Liver (tissue), 9 donors: ENCODE measurements around the gene GIT2. TPM values are rescaled to one million over a fixed set of nuclear protein-coding genes. Genes with fewer than 3 reads are reported as not detected.

Source experiments
- DNase-seq: peaks from one replicate; pipeline ENCODE4 v3.0.0-alpha.2; 2017; ENCODE audit warnings: low spot score
- H3K27ac ChIP-seq, 2 donors: one replicate each; pipeline ENCODE4 v1.7.0; 2013; ENCODE audit warnings: inconsistent platforms in 2 of 2, low read length in 2 of 2, control low read depth in 1 of 2, low read depth in 1 of 2, mild to moderate bottlenecking in 1 of 2
- H3K27me3 ChIP-seq, 4 donors: one replicate each; pipeline versions ENCODE4 v1.6.1 to v1.7.0; 2013; ENCODE audit warnings: low read length in 3 of 4, inconsistent platforms in 1 of 4, mild to moderate bottlenecking in 1 of 4, moderate library complexity in 1 of 4; ENCODE audit not compliant: control insufficient read depth in 4 of 4, insufficient read depth in 4 of 4
- H3K36me3 ChIP-seq, 4 donors: one replicate each; pipeline versions ENCODE4 v1.6.1 to v1.7.0; 2013; ENCODE audit warnings: low read length in 3 of 4, mild to moderate bottlenecking in 3 of 4, low read depth in 1 of 4, moderate library complexity in 1 of 4; ENCODE audit not compliant: control insufficient read depth in 4 of 4, insufficient read depth in 3 of 4
- H3K4me1 ChIP-seq, 4 donors: one replicate each; pipeline versions ENCODE4 v1.6.1 to v1.7.0; 2013; ENCODE audit warnings: low read length in 3 of 4, mild to moderate bottlenecking in 3 of 4, moderate library complexity in 1 of 4; ENCODE audit not compliant: control insufficient read depth in 4 of 4, insufficient read depth in 4 of 4
- H3K4me3 ChIP-seq, 3 donors: one replicate each; pipeline versions ENCODE4 v1.6.1 to v1.7.0; 2013; ENCODE audit warnings: low read length in 3 of 3, control low read depth in 1 of 3, low read depth in 1 of 3, mild to moderate bottlenecking in 1 of 3
- H3K9ac ChIP-seq, 2 donors: one replicate each; pipeline ENCODE4 v1.7.0; 2013; ENCODE audit warnings: low read length in 2 of 2, mild to moderate bottlenecking in 2 of 2, moderate library complexity in 2 of 2, control low read depth in 1 of 2, low read depth in 1 of 2
- H3K9me3 ChIP-seq, 4 donors: one replicate each; pipeline versions ENCODE4 v1.6.1 to v1.7.0; 2013; ENCODE audit warnings: low read length in 3 of 4; ENCODE audit not compliant: control insufficient read depth in 4 of 4
- EGR1 ChIP-seq, 2 donors: IDR thresholded peaks; 2 replicates each; pipeline ENCODE4 v1.6.1; 2016 to 2018; ENCODE audit warnings: antibody characterized with exemption in 2 of 2, low read depth in 2 of 2
- FOXA2 ChIP-seq: IDR thresholded peaks from 2 replicates; pipeline ENCODE4 v1.6.1; 2016; ENCODE audit warnings: antibody characterized with exemption
- GABPA ChIP-seq, 2 donors: IDR thresholded peaks in 1 of 2; conservative IDR thresholded peaks in 1 of 2; 2 replicates each; pipeline ENCODE4 v1.6.1; 2016; ENCODE audit warnings: antibody characterized with exemption in 2 of 2, mild to moderate bottlenecking in 1 of 2, moderate library complexity in 1 of 2
- HNF4G ChIP-seq: IDR thresholded peaks from 2 replicates; pipeline ENCODE4 v1.6.1; 2016; ENCODE audit warnings: antibody characterized with exemption
- JUND ChIP-seq, 2 donors: IDR thresholded peaks; 2 replicates each; pipeline ENCODE4 v1.6.1; 2016; ENCODE audit warnings: antibody characterized with exemption in 2 of 2
- RAD21 ChIP-seq, 2 donors: IDR thresholded peaks; 2 replicates each; pipeline ENCODE4 v1.6.1; 2016; ENCODE audit warnings: antibody characterized with exemption in 2 of 2, mild to moderate bottlenecking in 2 of 2
- RXRA ChIP-seq, 2 donors: IDR thresholded peaks; 2 replicates each; pipeline ENCODE4 v1.6.1; 2017 to 2018; ENCODE audit warnings: antibody characterized with exemption in 2 of 2, mild to moderate bottlenecking in 1 of 2
- TAF1 ChIP-seq: conservative IDR thresholded peaks from 2 replicates; pipeline ENCODE4 v1.6.1; 2016; ENCODE audit warnings: antibody characterized with exemption, mild to moderate bottlenecking
- WGBS: extraction: QIAGEN DNeasy Blood & Tissue Kit; methylation state at CpG from one replicate; pipeline ENCODE4 v1.1.7; 2013; 5-methylcytosine and 5-hydroxymethylcytosine counted together
- polyA plus RNA-seq, 2 donors: library from polyadenylated mRNA; stranded (reverse) in 1 of 2; unstranded in 1 of 2; fragments of 200-250 nt in 1 of 2; fragments of >200 nt in 1 of 2; fragmentation: Nextera tagmentation in 1 of 2; extraction: Ambion mirVana in 1 of 2; gene quantifications; one replicate each; pipeline versions ENCODE4 v1.2.1 to v1.2.3, GENCODE V29; 2013 to 2015
- total RNA-seq, 2 donors: library from RNA; depleted of rRNA; stranded (reverse); fragments of >200 nt; gene quantifications; one replicate each; pipeline ENCODE4 v1.2.3, GENCODE V29; 2014
- TF ChIP-seq, protein P1 (sequence below): fragments of 150-350 bp; IDR thresholded peaks from 2 replicates; pipeline ENCODE4 v1.5.1; 2017; ENCODE audit warnings: improper control_type of control experiment, low read depth, low read length; ENCODE audit not compliant: missing input control
- TF ChIP-seq, protein P2 (sequence below): IDR thresholded peaks from 2 replicates; pipeline ENCODE4 v1.6.1; 2016; ENCODE audit warnings: antibody characterized with exemption, mild to moderate bottlenecking
- TF ChIP-seq, protein P3 (sequence below): IDR thresholded peaks from 2 replicates; pipeline ENCODE4 v1.6.1; 2016; ENCODE audit warnings: antibody characterized with exemption
- donor health status: healthy.
- donor health status: healthy.
- donor health status: healthy.
- donor health status: healthy.
- donor health status: healthy.

Gene GIT2
- total and polyA plus RNA-seq, 4 donors: 6.7 to 30.4 (median 16.7) TPM

DNA sequence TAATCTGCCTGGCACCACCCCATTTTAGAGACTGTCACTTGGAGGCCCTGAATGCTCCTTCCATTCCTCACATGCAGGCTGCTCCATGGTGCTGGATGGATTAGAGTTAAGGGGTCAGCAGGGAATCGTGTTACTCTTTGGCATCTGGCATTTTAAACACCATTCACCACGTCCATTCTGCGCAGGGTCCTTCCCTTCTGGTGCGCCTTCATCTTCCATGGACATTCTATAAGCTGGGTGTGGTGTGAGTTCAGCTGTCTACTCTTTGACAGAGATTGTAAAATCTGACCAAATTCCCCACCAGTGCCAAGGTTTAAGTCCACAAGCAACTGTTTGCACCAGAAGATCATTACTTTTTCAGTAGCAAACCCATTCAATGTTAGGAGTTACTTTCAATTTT is 47.8 kb downstream of the GIT2 start:
- peak; percentile 4 for TF ChIP-seq FOXA2
- TF ChIP-seq, protein P1, sequence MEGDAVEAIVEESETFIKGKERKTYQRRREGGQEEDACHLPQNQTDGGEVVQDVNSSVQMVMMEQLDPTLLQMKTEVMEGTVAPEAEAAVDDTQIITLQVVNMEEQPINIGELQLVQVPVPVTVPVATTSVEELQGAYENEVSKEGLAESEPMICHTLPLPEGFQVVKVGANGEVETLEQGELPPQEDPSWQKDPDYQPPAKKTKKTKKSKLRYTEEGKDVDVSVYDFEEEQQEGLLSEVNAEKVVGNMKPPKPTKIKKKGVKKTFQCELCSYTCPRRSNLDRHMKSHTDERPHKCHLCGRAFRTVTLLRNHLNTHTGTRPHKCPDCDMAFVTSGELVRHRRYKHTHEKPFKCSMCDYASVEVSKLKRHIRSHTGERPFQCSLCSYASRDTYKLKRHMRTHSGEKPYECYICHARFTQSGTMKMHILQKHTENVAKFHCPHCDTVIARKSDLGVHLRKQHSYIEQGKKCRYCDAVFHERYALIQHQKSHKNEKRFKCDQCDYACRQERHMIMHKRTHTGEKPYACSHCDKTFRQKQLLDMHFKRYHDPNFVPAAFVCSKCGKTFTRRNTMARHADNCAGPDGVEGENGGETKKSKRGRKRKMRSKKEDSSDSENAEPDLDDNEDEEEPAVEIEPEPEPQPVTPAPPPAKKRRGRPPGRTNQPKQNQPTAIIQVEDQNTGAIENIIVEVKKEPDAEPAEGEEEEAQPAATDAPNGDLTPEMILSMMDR: no peak
- Histone ChIP-seq H3K9ac (peak overlapping the region in 1 of 2 donors; percentile 49), H3K9me3 (no peaks in the 10 kb centered on the region), H3K36me3 (peaks cover 10 to 24% (median 22%) of the 10 kb centered on the region in 4 donors), H3K27me3 (no peaks in the 10 kb centered on the region), H3K27ac (peak overlapping the region; percentile 74 to 79), H3K4me3 (peak overlapping the region in 1 of 3 donors; percentile 6), H3K4me1 (peaks cover 6 to 70% (median 47%) of the 10 kb centered on the region in 4 donors)
- 57% methylated on average over 4 of the region's 4 CpGs for WGBS
- no peak for DNase-seq

DNA sequence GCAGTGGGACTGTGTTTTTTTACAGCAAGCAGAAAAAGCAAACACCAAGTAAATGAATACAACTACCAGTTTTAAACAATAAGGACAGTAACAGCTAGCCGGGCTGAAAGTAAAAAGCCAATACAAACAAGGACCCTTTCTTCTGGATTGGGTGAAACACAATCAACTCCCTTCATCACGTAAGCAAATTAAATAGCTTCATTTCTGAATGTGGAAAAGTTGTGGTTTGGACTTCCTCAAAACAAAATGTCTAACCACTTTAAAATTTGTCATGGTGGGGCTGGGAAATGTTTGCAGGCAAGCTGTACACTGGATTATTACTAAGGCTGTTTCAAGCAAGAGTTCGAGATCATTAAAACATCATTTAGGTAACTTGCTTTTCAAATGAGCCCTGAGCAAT is 48.6 kb downstream of the GIT2 start:
- Histone ChIP-seq H3K27me3 (no peaks in the 10 kb centered on the region), H3K9me3 (no peaks in the 10 kb centered on the region), H3K9ac (no peak overlapping the region), H3K4me1 (peaks cover 6 to 62% (median 42%) of the 10 kb centered on the region in 4 donors), H3K27ac (peak overlapping the region; percentile 16 to 79), H3K36me3 (peaks cover 10 to 21% (median 18%) of the 10 kb centered on the region in 4 donors), H3K4me3 (no peak overlapping the region)
- TF ChIP-seq EGR1 (IDR thresholded peaks at IDR 0.05; ENCODE audit: low read depth in 2 of 2) (no peak), JUND (IDR thresholded peaks at IDR 0.05) (no peak), RXRA (IDR thresholded peaks at IDR 0.05) (no peak), GABPA (IDR thresholded peaks at IDR 0.05 in 1 of 2, conservative IDR thresholded peaks at IDR 0.05 in 1 of 2) (no peak), HNF4G (no peak), FOXA2 (no peak)
- TF ChIP-seq, protein P2, sequence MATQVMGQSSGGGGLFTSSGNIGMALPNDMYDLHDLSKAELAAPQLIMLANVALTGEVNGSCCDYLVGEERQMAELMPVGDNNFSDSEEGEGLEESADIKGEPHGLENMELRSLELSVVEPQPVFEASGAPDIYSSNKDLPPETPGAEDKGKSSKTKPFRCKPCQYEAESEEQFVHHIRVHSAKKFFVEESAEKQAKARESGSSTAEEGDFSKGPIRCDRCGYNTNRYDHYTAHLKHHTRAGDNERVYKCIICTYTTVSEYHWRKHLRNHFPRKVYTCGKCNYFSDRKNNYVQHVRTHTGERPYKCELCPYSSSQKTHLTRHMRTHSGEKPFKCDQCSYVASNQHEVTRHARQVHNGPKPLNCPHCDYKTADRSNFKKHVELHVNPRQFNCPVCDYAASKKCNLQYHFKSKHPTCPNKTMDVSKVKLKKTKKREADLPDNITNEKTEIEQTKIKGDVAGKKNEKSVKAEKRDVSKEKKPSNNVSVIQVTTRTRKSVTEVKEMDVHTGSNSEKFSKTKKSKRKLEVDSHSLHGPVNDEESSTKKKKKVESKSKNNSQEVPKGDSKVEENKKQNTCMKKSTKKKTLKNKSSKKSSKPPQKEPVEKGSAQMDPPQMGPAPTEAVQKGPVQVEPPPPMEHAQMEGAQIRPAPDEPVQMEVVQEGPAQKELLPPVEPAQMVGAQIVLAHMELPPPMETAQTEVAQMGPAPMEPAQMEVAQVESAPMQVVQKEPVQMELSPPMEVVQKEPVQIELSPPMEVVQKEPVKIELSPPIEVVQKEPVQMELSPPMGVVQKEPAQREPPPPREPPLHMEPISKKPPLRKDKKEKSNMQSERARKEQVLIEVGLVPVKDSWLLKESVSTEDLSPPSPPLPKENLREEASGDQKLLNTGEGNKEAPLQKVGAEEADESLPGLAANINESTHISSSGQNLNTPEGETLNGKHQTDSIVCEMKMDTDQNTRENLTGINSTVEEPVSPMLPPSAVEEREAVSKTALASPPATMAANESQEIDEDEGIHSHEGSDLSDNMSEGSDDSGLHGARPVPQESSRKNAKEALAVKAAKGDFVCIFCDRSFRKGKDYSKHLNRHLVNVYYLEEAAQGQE: no peak
- DNase-seq: no peak
- WGBS: 51% methylated on average over 3 of the region's 3 CpGs

DNA sequence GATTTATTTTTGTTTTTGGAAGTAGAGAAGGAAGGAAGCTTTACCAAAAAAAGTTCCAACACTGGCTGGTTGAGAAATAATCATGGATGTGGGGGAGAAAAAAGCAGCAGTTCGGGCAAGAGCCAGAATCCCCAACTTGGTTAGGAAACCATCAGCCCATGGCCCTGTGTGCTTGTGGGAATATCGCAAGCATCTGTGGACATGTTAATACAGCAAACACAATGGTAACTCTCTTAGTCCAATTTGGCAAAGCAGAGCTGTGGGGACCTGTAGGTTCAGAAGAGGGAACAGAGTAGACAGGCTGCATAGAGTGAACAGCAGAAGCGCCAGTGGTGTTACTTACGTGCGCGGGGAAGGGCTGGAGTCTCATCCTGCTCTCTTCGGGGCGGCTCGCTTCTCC is 49.3 kb downstream of the GIT2 start:
- no peak overlapping the region for H3K9ac ChIP-seq
- H3K27ac ChIP-seq: peak overlapping the region; percentile 1 to 16
- H3K4me1 ChIP-seq: peaks cover 6 to 57% (median 39%) of the 10 kb centered on the region in 4 donors
- peaks cover 6 to 16% (median 15%) of the 10 kb centered on the region in 4 donors for H3K36me3 ChIP-seq
- no peaks in the 10 kb centered on the region for H3K27me3 ChIP-seq
- DNase-seq: no peak
- 95% methylated on average over 9 of the region's 9 CpGs for WGBS
- H3K9me3 ChIP-seq: no peaks in the 10 kb centered on the region
- no peak for TF ChIP-seq RXRA (IDR thresholded peaks at IDR 0.05)
- no peak for TF ChIP-seq RAD21 (IDR thresholded peaks at IDR 0.05)
- TF ChIP-seq TAF1: no peak
- no peak for TF ChIP-seq JUND (IDR thresholded peaks at IDR 0.05)
- TF ChIP-seq EGR1 (IDR thresholded peaks at IDR 0.05; ENCODE audit: low read depth in 2 of 2): no peak
- TF ChIP-seq, protein P3, sequence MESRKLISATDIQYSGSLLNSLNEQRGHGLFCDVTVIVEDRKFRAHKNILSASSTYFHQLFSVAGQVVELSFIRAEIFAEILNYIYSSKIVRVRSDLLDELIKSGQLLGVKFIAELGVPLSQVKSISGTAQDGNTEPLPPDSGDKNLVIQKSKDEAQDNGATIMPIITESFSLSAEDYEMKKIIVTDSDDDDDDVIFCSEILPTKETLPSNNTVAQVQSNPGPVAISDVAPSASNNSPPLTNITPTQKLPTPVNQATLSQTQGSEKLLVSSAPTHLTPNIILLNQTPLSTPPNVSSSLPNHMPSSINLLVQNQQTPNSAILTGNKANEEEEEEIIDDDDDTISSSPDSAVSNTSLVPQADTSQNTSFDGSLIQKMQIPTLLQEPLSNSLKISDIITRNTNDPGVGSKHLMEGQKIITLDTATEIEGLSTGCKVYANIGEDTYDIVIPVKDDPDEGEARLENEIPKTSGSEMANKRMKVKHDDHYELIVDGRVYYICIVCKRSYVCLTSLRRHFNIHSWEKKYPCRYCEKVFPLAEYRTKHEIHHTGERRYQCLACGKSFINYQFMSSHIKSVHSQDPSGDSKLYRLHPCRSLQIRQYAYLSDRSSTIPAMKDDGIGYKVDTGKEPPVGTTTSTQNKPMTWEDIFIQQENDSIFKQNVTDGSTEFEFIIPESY: no peak
- no peak for TF ChIP-seq HNF4G
- no peak for TF ChIP-seq GABPA (IDR thresholded peaks at IDR 0.05 in 1 of 2, conservative IDR thresholded peaks at IDR 0.05 in 1 of 2)
- H3K4me3 ChIP-seq: no peak overlapping the region
